Astrocyte (in vitro differentiated cells and primary cell): ENCODE results near the gene BFSP2. TPM values are rescaled to one million over a fixed set of nuclear protein-coding genes. Genes with fewer than 3 reads are reported as not detected.

ENCODE experiments used
- DNase-seq: peaks from one replicate; pipeline ENCODE4 v3.0.0-alpha.2; 2010; ENCODE audit warnings: low read depth
- FAIRE-seq: peaks from 2 replicates; lab custom pipeline; 2011; peaks lifted over from hg19 to GRCh38; lab: Jason Lieb, UNC
- H2AFZ ChIP-seq: 2 replicates; pipeline ENCODE4 v1.6.0; 2012; ENCODE audit warnings: low read depth, low read length, inconsistent platforms
- H3K27ac ChIP-seq: 2 replicates; pipeline ENCODE4 v1.5.1; 2011; ENCODE audit warnings: low read depth, low read length, inconsistent platforms
- H3K27me3 ChIP-seq: 2 replicates; pipeline ENCODE4 v1.6.0; 2011; ENCODE audit warnings: low read length, inconsistent platforms; ENCODE audit not compliant: insufficient read depth
- H3K36me3 ChIP-seq: 2 replicates; pipeline ENCODE4 v1.5.1; 2011; ENCODE audit warnings: low read length, inconsistent platforms; ENCODE audit not compliant: insufficient read depth
- H3K4me1 ChIP-seq: 2 replicates; pipeline ENCODE4 v1.5.1; 2011; ENCODE audit warnings: low read length, inconsistent platforms; ENCODE audit not compliant: insufficient read depth
- H3K4me2 ChIP-seq: 2 replicates; pipeline ENCODE4 v1.6.0; 2012; ENCODE audit warnings: low read length, inconsistent platforms
- H3K4me3 ChIP-seq: 2 replicates; pipeline ENCODE4 v1.5.1; 2011; ENCODE audit warnings: low read depth, mild to moderate bottlenecking, low read length, inconsistent platforms; ENCODE audit not compliant: insufficient read depth
- H3K79me2 ChIP-seq: 2 replicates; pipeline ENCODE4 v1.6.0; 2012; ENCODE audit warnings: mild to moderate bottlenecking, low read length, inconsistent platforms; ENCODE audit not compliant: insufficient read depth
- H3K9ac ChIP-seq: 2 replicates; pipeline ENCODE4 v1.6.0; 2012; ENCODE audit warnings: mild to moderate bottlenecking, low read length, inconsistent platforms
- H3K9me3 ChIP-seq: 2 replicates; pipeline ENCODE4 v1.5.1; 2012; ENCODE audit warnings: low read depth, mild to moderate bottlenecking, low read length, inconsistent platforms; ENCODE audit not compliant: insufficient read depth
- H4K20me1 ChIP-seq: 2 replicates; pipeline ENCODE4 v1.6.0; 2012; ENCODE audit warnings: low read length, inconsistent platforms; ENCODE audit not compliant: insufficient read depth
- H3K27ac Mint-ChIP-seq: one replicate; pipeline ENCODE4 v1.8.0; 2021; ENCODE audit warnings: mild to moderate bottlenecking, mixed read lengths; ENCODE audit not compliant: unreplicated experiment
- H3K27me3 Mint-ChIP-seq: one replicate; pipeline ENCODE4 v1.8.0; 2021; ENCODE audit warnings: low read depth, mixed read lengths; ENCODE audit not compliant: unreplicated experiment
- H3K36me3 Mint-ChIP-seq: one replicate; pipeline ENCODE4 v1.8.0; 2021; ENCODE audit warnings: low read depth, mixed read lengths; ENCODE audit not compliant: unreplicated experiment
- H3K4me1 Mint-ChIP-seq: one replicate; pipeline ENCODE4 v1.8.0; 2021; ENCODE audit warnings: low read depth, mixed read lengths; ENCODE audit not compliant: unreplicated experiment
- H3K4me3 Mint-ChIP-seq: one replicate; pipeline ENCODE4 v1.8.0; 2021; ENCODE audit warnings: mild to moderate bottlenecking, moderate library complexity, mixed read lengths; ENCODE audit not compliant: unreplicated experiment
- H3K9me3 Mint-ChIP-seq: one replicate; pipeline ENCODE4 v1.8.0; 2021; ENCODE audit warnings: mild to moderate bottlenecking, mixed read lengths; ENCODE audit not compliant: unreplicated experiment
- CTCF ChIP-seq: IDR thresholded peaks from 2 replicates; pipeline ENCODE4 v1.5.1; 2011; ENCODE audit warnings: low read depth, mild to moderate bottlenecking, inconsistent platforms, low read length, moderate library complexity; ENCODE audit not compliant: insufficient read depth
- EZH2 ChIP-seq: IDR thresholded peaks from 2 replicates; pipeline ENCODE4 v1.6.1; 2012; ENCODE audit warnings: mild to moderate bottlenecking, low read length, inconsistent platforms; ENCODE audit not compliant: insufficient read depth
- total RNA-seq: library from RNA; stranded (reverse); gene quantifications from 2 replicates; pipeline ENCODE4 v1.2.1, GENCODE V29; 2021

The BFSP2 gene
- total RNA-seq, 1 donor from 2014 or later, result not detected

GRCh38 chr3:133448478-133449122 lies 48.7 kb downstream of the BFSP2 start:
- H3K27me3 ChIP-seq, result no peaks in the 10 kb centered on the region
- Mint-ChIP-seq H3K27me3 (no peaks in the 10 kb centered on the region), H3K36me3 (no peaks in the 10 kb centered on the region), H3K4me3 (no peak overlapping the region), H3K4me1 (peaks cover 18% of the 10 kb centered on the region), H3K27ac (no peak overlapping the region), H3K9me3 (no peaks in the 10 kb centered on the region)
- no peak overlapping the region for H3K4me2 ChIP-seq
- H3K36me3 ChIP-seq, result no peaks in the 10 kb centered on the region
- no peaks in the 10 kb centered on the region for H4K20me1 ChIP-seq
- H3K27ac ChIP-seq, result no peak overlapping the region
- no peak for DNase-seq
- no peak for FAIRE-seq
- H3K79me2 ChIP-seq, result no peaks in the 10 kb centered on the region
- H3K9ac ChIP-seq, result no peak overlapping the region
- H3K4me3 ChIP-seq, result no peak overlapping the region
- TF ChIP-seq EZH2 (no peak), CTCF (no peak)
- no peaks in the 10 kb centered on the region for H3K9me3 ChIP-seq
- H3K4me1 ChIP-seq, result peaks cover 10% of the 10 kb centered on the region
- H2AFZ ChIP-seq, result no peak overlapping the region

GRCh38 chr3:133451309-133451708 lies 51.5 kb downstream of the BFSP2 start:
- Histone ChIP-seq H3K9me3 (no peaks in the 10 kb centered on the region), H3K4me3 (no peak overlapping the region), H3K4me2 (no peak overlapping the region), H2AFZ (no peak overlapping the region), H4K20me1 (no peaks in the 10 kb centered on the region), H3K27ac (no peak overlapping the region), H3K4me1 (peaks cover 5% of the 10 kb centered on the region), H3K36me3 (no peaks in the 10 kb centered on the region), H3K9ac (no peak overlapping the region), H3K79me2 (no peaks in the 10 kb centered on the region), H3K27me3 (peaks cover 5% of the 10 kb centered on the region)
- Mint-ChIP-seq H3K36me3 (no peaks in the 10 kb centered on the region), H3K27ac (no peak overlapping the region), H3K9me3 (no peaks in the 10 kb centered on the region), H3K27me3 (no peaks in the 10 kb centered on the region), H3K4me1 (peaks cover 18% of the 10 kb centered on the region), H3K4me3 (no peak overlapping the region)
- DNase-seq (no peak), FAIRE-seq (no peak)
- TF ChIP-seq CTCF, result no peak
- TF ChIP-seq EZH2, result no peak

- no peak for TF ChIP-seq CTCF
- Histone ChIP-seq H4K20me1 (no peaks in the 10 kb centered on the region), H3K79me2 (no peaks in the 10 kb centered on the region), H2AFZ (no peak overlapping the region), H3K9me3 (no peaks in the 10 kb centered on the region), H3K4me1 (peaks cover 5% of the 10 kb centered on the region), H3K9ac (no peak overlapping the region), H3K27me3 (peaks cover 5% of the 10 kb centered on the region), H3K4me3 (no peak overlapping the region), H3K4me2 (no peak overlapping the region), H3K36me3 (no peaks in the 10 kb centered on the region), H3K27ac (no peak overlapping the region)
- H3K27ac Mint-ChIP-seq, result peak overlapping the region; percentile 43
- no peaks in the 10 kb centered on the region for H3K9me3 Mint-ChIP-seq
- H3K4me3 Mint-ChIP-seq, result no peak overlapping the region
- no peaks in the 10 kb centered on the region for H3K27me3 Mint-ChIP-seq
- no peaks in the 10 kb centered on the region for H3K36me3 Mint-ChIP-seq
- peaks cover 18% of the 10 kb centered on the region for H3K4me1 Mint-ChIP-seq
- DNase-seq (no peak), FAIRE-seq (no peak)
Measured at GRCh38 chr3:133452641-133453319, 52.9 kb downstream of the BFSP2 start.
